HCT116 (cell line): Measurements from ENCODE around the gene TWIST2. TPM values are rescaled to one million over a fixed set of nuclear protein-coding genes. Genes with fewer than 3 reads are reported as not detected.

ENCODE experiments used
- ATAC-seq: fragments of 200-7000 bp; cut with Tn5 transposase; 2 replicates; pipeline ENCODE4 v1.9.1; 2020; ENCODE audit warnings: mild to moderate bottlenecking, moderate library complexity
- BruUV-seq: library from RNA; stranded (reverse); fragments of 400-500 nt; replicated peaks from 2 replicates; lab custom pipeline; 2021; lab: Mats Ljungman, UMichigan
- CTCF ChIA-PET: fragments of 300-600 bp; sonication (Branson Sonifier 250); formaldehyde crosslinking; loops from one replicate; lab custom pipeline; 2021; ENCODE audit warnings: antibody characterized with exemption; lab: Charles Lee
- POLR2A ChIA-PET: fragments of 300-600, 350-600 bp; sonication (Branson Sonifier 250); formaldehyde crosslinking; loops from one replicate; lab custom pipeline; 2021; ENCODE audit warnings: antibody characterized with exemption; lab: Charles Lee
- RAD21 ChIA-PET, 2 experiments: fragments of 300-600 bp; sonication (Branson Sonifier 250); formaldehyde crosslinking; loops; one replicate each; lab custom pipeline; 2023; ENCODE audit warnings: low total read pairs in 2 of 2; ENCODE audit not compliant: uncharacterized antibody in 2 of 2, unreplicated experiment in 2 of 2, low non-redundant PET in 1 of 2; lab: Charles Lee
- DNase-seq: peaks from one replicate; pipeline ENCODE4 v3.0.0-alpha.2; 2010; ENCODE audit warnings: low read depth, low spot score
- H2AFZ ChIP-seq: fragments of 200-600 bp; shearing (Covaris generic), sonication (generic); 2 replicates; pipeline ENCODE4 v1.6.1; 2017; ENCODE audit warnings: low read depth, mixed run types, mixed read lengths, antibody characterized with exemption, low read length; ENCODE audit not compliant: poor library complexity, severe bottlenecking
- H3K27ac ChIP-seq: 2 replicates; pipeline ENCODE4 v1.5.1; 2012; ENCODE audit warnings: low read depth, low read length
- H3K27me3 ChIP-seq: fragments of 200-600 bp; sonication (generic); 2 replicates; pipeline ENCODE4 v1.6.1; 2016; ENCODE audit warnings: mixed run types, low read length, mixed read lengths; ENCODE audit not compliant: insufficient read depth
- H3K36me3 ChIP-seq, 2 experiments: fragments of 200-500 bp in 1 of 2; fragments of 200-600 bp in 1 of 2; sonication (Bioruptor generic) in 1 of 2; sonication (generic) in 1 of 2; 2 replicates each; pipeline versions ENCODE4 v1.5.1 to v1.6.1; 2014 to 2016; ENCODE audit warnings: low read length in 2 of 2, inconsistent platforms in 1 of 2, mixed read lengths in 1 of 2, mixed run types in 1 of 2; ENCODE audit not compliant: insufficient read depth in 2 of 2, control insufficient read depth in 1 of 2
- H3K4me1 ChIP-seq, 2 experiments: fragments of 200-600 bp in 1 of 2; sonication (generic) in 1 of 2; 2 replicates each; pipeline versions ENCODE4 v1.5.1 to v1.6.1; 2012 to 2017; ENCODE audit warnings: low read length in 2 of 2, inconsistent platforms in 1 of 2, mild to moderate bottlenecking in 1 of 2, mixed read lengths in 1 of 2, mixed run types in 1 of 2, moderate library complexity in 1 of 2; ENCODE audit not compliant: insufficient read depth in 2 of 2, control insufficient read depth in 1 of 2
- H3K4me2 ChIP-seq: fragments of 200-600 bp; sonication (generic); 2 replicates; pipeline ENCODE4 v1.6.1; 2017; ENCODE audit warnings: mixed run types, low read length, mixed read lengths
- H3K4me3 ChIP-seq, 2 experiments: fragments of 200-600 bp in 1 of 2; sonication (generic) in 1 of 2; replicated peaks in 1 of 2; 2 replicates each; pipeline ENCODE4 v1.5.1; 2011 to 2016; ENCODE audit warnings: low read length in 2 of 2, control low read depth in 1 of 2, low read depth in 1 of 2, mild to moderate bottlenecking in 1 of 2, mixed read lengths in 1 of 2, mixed run types in 1 of 2
- H3K79me2 ChIP-seq: fragments of 200-600 bp; sonication (generic); 2 replicates; pipeline ENCODE4 v1.6.1; 2017; ENCODE audit warnings: mild to moderate bottlenecking, mixed run types, low read length, moderate library complexity, mixed read lengths; ENCODE audit not compliant: insufficient read depth
- H3K9ac ChIP-seq: fragments of 200-600 bp; sonication (generic); 2 replicates; pipeline ENCODE4 v1.6.1; 2016; ENCODE audit warnings: low read length, mixed read lengths
- H3K9me2 ChIP-seq: fragments of 200-600 bp; sonication (generic), shearing (Covaris generic); 2 replicates; pipeline ENCODE4 v1.6.1; 2017; ENCODE audit warnings: mixed run types, mild to moderate bottlenecking, moderate library complexity; ENCODE audit not compliant: insufficient read depth
- H3K9me3 ChIP-seq, 2 experiments: fragments of 200-500 bp in 1 of 2; fragments of 200-600 bp in 1 of 2; sonication (Bioruptor generic) in 1 of 2; sonication (generic) in 1 of 2; 2 replicates each; pipeline ENCODE4 v1.6.1; 2014 to 2017; ENCODE audit warnings: low read length in 2 of 2, mixed read lengths in 2 of 2, inconsistent platforms in 1 of 2, low read depth in 1 of 2, mild to moderate bottlenecking in 1 of 2, mixed run types in 1 of 2, moderate library complexity in 1 of 2; ENCODE audit not compliant: control insufficient read depth in 1 of 2, insufficient read depth in 1 of 2
- H4K20me1 ChIP-seq: fragments of 200-600 bp; sonication (generic), shearing (Covaris generic); 2 replicates; pipeline ENCODE4 v1.6.1; 2017; ENCODE audit warnings: mixed run types, mild to moderate bottlenecking, moderate library complexity; ENCODE audit not compliant: insufficient read depth
- CBX3 ChIP-seq: IDR thresholded peaks from 2 replicates; pipeline ENCODE4 v1.6.1; 2012; ENCODE audit warnings: low read depth
- CTCF ChIP-seq, 3 experiments: fragments of 200-600 bp in 1 of 3; sonication (generic) in 1 of 3; IDR thresholded peaks in 2 of 3; conservative IDR thresholded peaks in 1 of 3; 2 replicates each; pipeline ENCODE4 v1.5.1; 2012 to 2017; ENCODE audit warnings: low read depth in 2 of 3, low read length in 2 of 3, antibody characterized with exemption in 1 of 3, borderline replicate concordance in 1 of 3, control low read depth in 1 of 3, mild to moderate bottlenecking in 1 of 3, mixed read lengths in 1 of 3, mixed run types in 1 of 3, moderate library complexity in 1 of 3; ENCODE audit not compliant: insufficient read depth in 1 of 3
- POLR2AphosphoS5 ChIP-seq: IDR thresholded peaks from 2 replicates; pipeline ENCODE4 v1.6.1; 2011; ENCODE audit warnings: mild to moderate bottlenecking, low read depth, low read length, moderate library complexity
- RAD21 ChIP-seq: IDR thresholded peaks from 2 replicates; pipeline ENCODE4 v1.6.1; 2012; ENCODE audit warnings: low read depth, mild to moderate bottlenecking
- SRF ChIP-seq: IDR thresholded peaks from 2 replicates; pipeline ENCODE4 v1.6.1; 2012; ENCODE audit warnings: low read depth
- TCF7L2 ChIP-seq: IDR thresholded peaks from 2 replicates; pipeline ENCODE4 v1.7.0; 2011; ENCODE audit warnings: borderline replicate concordance, inconsistent platforms; ENCODE audit not compliant: insufficient read depth, insufficient read length; ENCODE audit errors: extremely low read depth
- ZFX ChIP-seq: fragments of 450-650 bp; IDR thresholded peaks from 2 replicates; pipeline ENCODE4 v1.6.1; 2017
- ZNF274 ChIP-seq: fragments of 200-500 bp; sonication (Bioruptor generic); IDR thresholded peaks from 2 replicates; pipeline ENCODE4 v1.6.1; 2014; ENCODE audit warnings: mild to moderate bottlenecking, low read depth, low read length, inconsistent platforms
- intact Hi-C: fragments of 100-400 bp; cut with micrococcal nuclease; formaldehyde crosslinking; loops from 2 replicates; pipeline ENCODE4 v1.10.0; 2022
- total RNA-seq: library from RNA; stranded (reverse); gene quantifications from one replicate; pipeline ENCODE4 v1.2.1, GENCODE V29; 2021; ENCODE audit not compliant: unreplicated experiment
- TF ChIP-seq, protein P1 (sequence below): IDR thresholded peaks from 2 replicates; pipeline ENCODE4 v1.6.1; 2011; ENCODE audit warnings: mild to moderate bottlenecking, low read length, moderate library complexity; ENCODE audit not compliant: insufficient replicate concordance; ENCODE audit errors: extremely low read depth

Gene TWIST2
- total RNA-seq, 1 experiment from 2014 or later, result not detected

DNA sequence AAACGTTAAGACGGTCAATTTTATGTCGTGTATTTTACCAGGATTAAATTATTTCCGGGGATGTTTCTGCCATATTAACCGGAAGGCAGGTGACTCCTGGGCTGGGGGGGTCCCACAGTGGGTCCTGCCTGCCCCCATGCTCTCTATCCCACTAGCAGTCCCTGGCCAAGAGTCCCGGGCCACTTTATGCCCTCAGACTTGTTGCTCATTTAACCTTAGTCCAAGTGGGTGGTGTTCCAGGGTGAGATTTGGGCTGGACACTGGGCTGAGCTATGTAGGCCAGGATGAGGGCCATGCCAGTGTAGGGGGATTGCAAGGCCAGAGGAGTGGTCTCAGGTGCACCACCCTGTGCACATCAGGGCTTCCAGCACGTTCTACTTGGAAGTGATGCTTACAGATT lies 24.1 kb downstream of the TWIST2 start:
- BruUV-seq, result no TSS peak
- no peak overlapping the region for H2AFZ ChIP-seq
- ChIA-PET RAD21 (no interaction called here), CTCF (no interaction called here), POLR2A (no interaction called here)
- ATAC-seq (no peak), DNase-seq (no peak)
- no peaks in the 10 kb centered on the region for H3K9me3 ChIP-seq
- H3K27me3 ChIP-seq, result peaks cover 3% of the 10 kb centered on the region; the same call in 1 of the 2 replicates
- intact Hi-C loops, result no loop called here
- H3K79me2 ChIP-seq, result no peaks in the 10 kb centered on the region
- H3K9me2 ChIP-seq, result no peaks in the 10 kb centered on the region
- H3K36me3 ChIP-seq, result no peaks in the 10 kb centered on the region
- TF ChIP-seq SRF (no peak), CBX3 (no peak), ZFX (no peak), POLR2AphosphoS5 (no peak), TCF7L2 (no peak)
- TF ChIP-seq, protein P1, sequence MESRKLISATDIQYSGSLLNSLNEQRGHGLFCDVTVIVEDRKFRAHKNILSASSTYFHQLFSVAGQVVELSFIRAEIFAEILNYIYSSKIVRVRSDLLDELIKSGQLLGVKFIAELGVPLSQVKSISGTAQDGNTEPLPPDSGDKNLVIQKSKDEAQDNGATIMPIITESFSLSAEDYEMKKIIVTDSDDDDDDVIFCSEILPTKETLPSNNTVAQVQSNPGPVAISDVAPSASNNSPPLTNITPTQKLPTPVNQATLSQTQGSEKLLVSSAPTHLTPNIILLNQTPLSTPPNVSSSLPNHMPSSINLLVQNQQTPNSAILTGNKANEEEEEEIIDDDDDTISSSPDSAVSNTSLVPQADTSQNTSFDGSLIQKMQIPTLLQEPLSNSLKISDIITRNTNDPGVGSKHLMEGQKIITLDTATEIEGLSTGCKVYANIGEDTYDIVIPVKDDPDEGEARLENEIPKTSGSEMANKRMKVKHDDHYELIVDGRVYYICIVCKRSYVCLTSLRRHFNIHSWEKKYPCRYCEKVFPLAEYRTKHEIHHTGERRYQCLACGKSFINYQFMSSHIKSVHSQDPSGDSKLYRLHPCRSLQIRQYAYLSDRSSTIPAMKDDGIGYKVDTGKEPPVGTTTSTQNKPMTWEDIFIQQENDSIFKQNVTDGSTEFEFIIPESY, result no peak
- no peaks in the 10 kb centered on the region for H4K20me1 ChIP-seq
- H3K9ac ChIP-seq, result no peak overlapping the region
- H3K4me1 ChIP-seq, result no peaks in the 10 kb centered on the region
- no peak overlapping the region for H3K4me2 ChIP-seq
- no peak overlapping the region for H3K27ac ChIP-seq
- H3K4me3 ChIP-seq, result no peak overlapping the region

GRCh38 chr2:238872628-238873380 lies 24.9 kb downstream of the TWIST2 start:
- H3K9me3 ChIP-seq, result no peaks in the 10 kb centered on the region
- POLR2A ChIA-PET, result no interaction called here
- RAD21 ChIA-PET, result no interaction called here
- BruUV-seq, result no TSS peak
- CTCF ChIA-PET, result no interaction called here
- TF ChIP-seq RAD21, result peak; percentile 33; the same call in 1 of the 2 replicates
- peak in 1 of 3 experiments; percentile 15; a peak in 1 of 6 replicates for TF ChIP-seq CTCF (IDR thresholded peaks at IDR 0.05 in 2 of 3, conservative IDR thresholded peaks at IDR 0.05 in 1 of 3; ENCODE audit: borderline replicate concordance in 1 of 3, insufficient read depth in 1 of 3, low read depth in 2 of 3, low read length in 2 of 3)
- TF ChIP-seq ZNF274, result no peak
- TF ChIP-seq, all 23 proteins: peak for 2
- H2AFZ ChIP-seq, result no peak overlapping the region
- H3K4me2 ChIP-seq, result no peak overlapping the region
- no peaks in the 10 kb centered on the region for H4K20me1 ChIP-seq
- no peaks in the 10 kb centered on the region for H3K79me2 ChIP-seq
- H3K4me3 ChIP-seq, result no peak overlapping the region
- no peaks in the 10 kb centered on the region for H3K9me2 ChIP-seq
- H3K27ac ChIP-seq, result no peak overlapping the region
- no peak for ATAC-seq
- no peaks in the 10 kb centered on the region for H3K36me3 ChIP-seq
- intact Hi-C loops, result no loop called here
- no peak overlapping the region for H3K9ac ChIP-seq
- no peaks in the 10 kb centered on the region for H3K4me1 ChIP-seq
- DNase-seq, result no peak
- peaks cover 3% of the 10 kb centered on the region; the same call in 1 of the 2 replicates for H3K27me3 ChIP-seq
